Testis (tissue), 2 donors: ENCODE measurements around the gene FAM81A.

ENCODE experiments used
- POLR2A ChIP-seq: fragments of 450-650 bp; IDR thresholded peaks from one replicate; pipeline ENCODE4 v1.6.1; 2017; ENCODE audit warnings: antibody characterized with exemption, mild to moderate bottlenecking, moderate library complexity
- TF ChIP-seq, protein P1 (sequence below), 3 experiments: fragments of 450-650 bp in 2 of 3; fragments of 200-600 bp in 1 of 3; sonication (generic) in 1 of 3; IDR thresholded peaks; one replicate each; pipeline ENCODE4 v1.5.1; 2016 to 2019; ENCODE audit warnings: antibody characterized with exemption in 3 of 3, mild to moderate bottlenecking in 2 of 3, moderate library complexity in 1 of 3

- no peak for TF ChIP-seq POLR2A
- TF ChIP-seq, protein P1, sequence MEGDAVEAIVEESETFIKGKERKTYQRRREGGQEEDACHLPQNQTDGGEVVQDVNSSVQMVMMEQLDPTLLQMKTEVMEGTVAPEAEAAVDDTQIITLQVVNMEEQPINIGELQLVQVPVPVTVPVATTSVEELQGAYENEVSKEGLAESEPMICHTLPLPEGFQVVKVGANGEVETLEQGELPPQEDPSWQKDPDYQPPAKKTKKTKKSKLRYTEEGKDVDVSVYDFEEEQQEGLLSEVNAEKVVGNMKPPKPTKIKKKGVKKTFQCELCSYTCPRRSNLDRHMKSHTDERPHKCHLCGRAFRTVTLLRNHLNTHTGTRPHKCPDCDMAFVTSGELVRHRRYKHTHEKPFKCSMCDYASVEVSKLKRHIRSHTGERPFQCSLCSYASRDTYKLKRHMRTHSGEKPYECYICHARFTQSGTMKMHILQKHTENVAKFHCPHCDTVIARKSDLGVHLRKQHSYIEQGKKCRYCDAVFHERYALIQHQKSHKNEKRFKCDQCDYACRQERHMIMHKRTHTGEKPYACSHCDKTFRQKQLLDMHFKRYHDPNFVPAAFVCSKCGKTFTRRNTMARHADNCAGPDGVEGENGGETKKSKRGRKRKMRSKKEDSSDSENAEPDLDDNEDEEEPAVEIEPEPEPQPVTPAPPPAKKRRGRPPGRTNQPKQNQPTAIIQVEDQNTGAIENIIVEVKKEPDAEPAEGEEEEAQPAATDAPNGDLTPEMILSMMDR (IDR thresholded peaks at IDR 0.05), result peak; percentile 44 to 72 (median 67)
Observed at GRCh38 chr15:59528961-59529402, 91.0 kb downstream of the FAM81A start.
